Measurements from ENCODE around the gene WRNIP1.

GRCh38 chr6:2729921-2730320 is 35.3 kb upstream of the WRNIP1 start:
- TF ChIP-seq CTCF (IDR thresholded peaks at IDR 0.05 in 8 of 11, conservative IDR thresholded peaks at IDR 0.05 in 3 of 11) = no peak
- no peak for TF ChIP-seq POLR2A (IDR thresholded peaks at IDR 0.05)
- TF ChIP-seq POLR2AphosphoS5 (IDR thresholded peaks at IDR 0.05) = no peak

Data from spleen (tissue), 7 donors.